ENCODE results near the gene FAM50A. TPM values are rescaled to one million over a fixed set of nuclear protein-coding genes. Genes with fewer than 3 reads are reported as not detected.

Gene FAM50A
- total and polyA plus RNA-seq, 2 of the 4 experiments (the other 2 are of a cell fraction): 46.4 to 119 TPM

DNA sequence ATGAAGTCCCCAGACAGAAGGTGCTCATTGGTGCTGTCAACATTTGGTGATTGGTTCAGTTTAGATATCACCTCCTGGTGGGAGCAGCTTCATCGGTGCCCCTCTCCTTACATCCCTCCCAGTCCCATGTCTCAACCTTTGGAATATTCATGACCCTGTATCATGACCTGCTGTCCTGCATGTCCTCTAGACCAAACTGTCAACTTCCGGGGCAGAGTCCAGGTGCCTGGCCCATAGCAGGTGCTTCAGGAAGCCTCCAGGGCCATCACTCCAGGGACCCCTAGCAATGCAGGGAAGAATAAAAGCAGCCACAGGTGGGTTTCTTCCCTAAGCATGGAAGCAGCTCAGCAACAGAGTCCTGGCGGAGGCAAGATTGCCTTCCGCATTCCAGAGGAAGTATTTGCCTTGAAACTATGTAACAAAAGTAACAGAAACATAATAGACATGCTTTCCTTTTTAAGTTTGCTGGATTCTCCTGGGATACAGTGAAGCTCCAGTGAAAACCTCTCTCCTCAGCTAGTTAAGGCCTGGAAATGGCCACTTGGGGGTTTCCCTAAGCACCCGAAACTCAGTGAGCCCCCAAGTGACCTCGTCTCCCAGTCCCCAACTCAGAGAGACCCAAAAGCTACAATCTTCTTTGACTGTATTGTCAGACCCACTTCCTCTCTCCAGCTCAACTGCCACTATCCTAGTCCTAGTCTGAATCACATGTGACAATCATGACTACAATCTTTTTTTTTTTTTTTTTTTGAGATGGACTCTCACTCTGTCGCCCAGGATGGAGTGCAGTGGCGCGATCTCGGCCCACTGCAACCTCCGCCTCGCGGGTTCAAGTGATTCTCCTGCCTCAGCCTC is 16.8 kb upstream of the FAM50A start:
- H3K23ac ChIP-seq (ENCODE audit: low read depth, low read length): no peak overlapping the region
- intact Hi-C loops (cut with micrococcal nuclease): no loop called here
- 67% methylated on average over 1 of the region's 13 CpGs; no CpG with 5 or more reads in 1 of the 2 experiments for WGBS, 2 experiments (ENCODE audit: extremely low coverage in 2 of 2, insufficient read length in 1 of 2)
- peaks cover 3% of the 10 kb centered on the region; the same call in 1 of the 2 replicates for H3K9me1 ChIP-seq (ENCODE audit: insufficient read depth, low read length)
- no peak overlapping the region for H2BK5ac ChIP-seq (ENCODE audit: low read depth, low read length, poor library complexity, severe bottlenecking)
- peak overlapping the region; percentile 7 for H2AK9ac ChIP-seq (replicated peaks; ENCODE audit: low read depth, low read length, poor library complexity)
- no peak overlapping the region for H2AK5ac ChIP-seq (ENCODE audit: low read depth, low read length)
- no peak overlapping the region for H3K4me2 ChIP-seq (ENCODE audit: low read depth, low read length)
- ATAC-seq (ENCODE audit: low read depth) (no peak), DNase-seq (no peak)
- no peak overlapping the region for H2BK20ac ChIP-seq (ENCODE audit: low read depth, low read length)
- H3K9me3 ChIP-seq (ENCODE audit: control insufficient read depth, insufficient read depth, low read length): no peaks in the 10 kb centered on the region
- in situ Hi-C loops (cut with MboI; ENCODE audit: low sequenced_read_pairs): no loop called here
- peaks cover 7% of the 10 kb centered on the region for H4K20me1 ChIP-seq (ENCODE audit: insufficient read depth, low read length)
- H4K5ac ChIP-seq (ENCODE audit: low read depth, low read length): no peak overlapping the region
- H4K91ac ChIP-seq (ENCODE audit: insufficient read depth, low read depth, low read length): no peak overlapping the region
- TF ChIP-seq, protein P1, sequence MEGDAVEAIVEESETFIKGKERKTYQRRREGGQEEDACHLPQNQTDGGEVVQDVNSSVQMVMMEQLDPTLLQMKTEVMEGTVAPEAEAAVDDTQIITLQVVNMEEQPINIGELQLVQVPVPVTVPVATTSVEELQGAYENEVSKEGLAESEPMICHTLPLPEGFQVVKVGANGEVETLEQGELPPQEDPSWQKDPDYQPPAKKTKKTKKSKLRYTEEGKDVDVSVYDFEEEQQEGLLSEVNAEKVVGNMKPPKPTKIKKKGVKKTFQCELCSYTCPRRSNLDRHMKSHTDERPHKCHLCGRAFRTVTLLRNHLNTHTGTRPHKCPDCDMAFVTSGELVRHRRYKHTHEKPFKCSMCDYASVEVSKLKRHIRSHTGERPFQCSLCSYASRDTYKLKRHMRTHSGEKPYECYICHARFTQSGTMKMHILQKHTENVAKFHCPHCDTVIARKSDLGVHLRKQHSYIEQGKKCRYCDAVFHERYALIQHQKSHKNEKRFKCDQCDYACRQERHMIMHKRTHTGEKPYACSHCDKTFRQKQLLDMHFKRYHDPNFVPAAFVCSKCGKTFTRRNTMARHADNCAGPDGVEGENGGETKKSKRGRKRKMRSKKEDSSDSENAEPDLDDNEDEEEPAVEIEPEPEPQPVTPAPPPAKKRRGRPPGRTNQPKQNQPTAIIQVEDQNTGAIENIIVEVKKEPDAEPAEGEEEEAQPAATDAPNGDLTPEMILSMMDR (conservative IDR thresholded peaks at IDR 0.05; ENCODE audit: low read depth, low read length): no peak
- no peak for TF ChIP-seq RCOR1 (IDR thresholded peaks at IDR 0.05; ENCODE audit: insufficient replicate concordance, low read length)
- TF ChIP-seq CHD1 (IDR thresholded peaks at IDR 0.05; ENCODE audit: low read depth, low read length): no peak
- TF ChIP-seq MAZ (IDR thresholded peaks at IDR 0.05; ENCODE audit: borderline replicate concordance, low read depth, low read length): no peak
- no peak for TF ChIP-seq CEBPB (IDR thresholded peaks at IDR 0.05; ENCODE audit: low read depth, low read length)
- no peak for TF ChIP-seq NFE2L2 (IDR thresholded peaks at IDR 0.05; ENCODE audit: low read depth, low read length)
- TF ChIP-seq, protein P2, sequence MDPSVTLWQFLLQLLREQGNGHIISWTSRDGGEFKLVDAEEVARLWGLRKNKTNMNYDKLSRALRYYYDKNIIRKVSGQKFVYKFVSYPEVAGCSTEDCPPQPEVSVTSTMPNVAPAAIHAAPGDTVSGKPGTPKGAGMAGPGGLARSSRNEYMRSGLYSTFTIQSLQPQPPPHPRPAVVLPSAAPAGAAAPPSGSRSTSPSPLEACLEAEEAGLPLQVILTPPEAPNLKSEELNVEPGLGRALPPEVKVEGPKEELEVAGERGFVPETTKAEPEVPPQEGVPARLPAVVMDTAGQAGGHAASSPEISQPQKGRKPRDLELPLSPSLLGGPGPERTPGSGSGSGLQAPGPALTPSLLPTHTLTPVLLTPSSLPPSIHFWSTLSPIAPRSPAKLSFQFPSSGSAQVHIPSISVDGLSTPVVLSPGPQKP (IDR thresholded peaks at IDR 0.05; ENCODE audit: borderline replicate concordance, low read depth, low read length): no peak
- no peak overlapping the region for H3K27ac ChIP-seq (ENCODE audit: insufficient read depth, low read length)
- ChIA-PET POLR2A (ENCODE audit: unreplicated experiment) (interaction anchor here (0.6 kb wide), 1 partner anchor 452 kb away, joined by 11 read pairs; no protein-coding TSS in a partner anchor), CTCF (interaction anchor here (0.6 kb wide), 1 partner anchor 63 kb away, joined by 4 read pairs; the partner anchor contains the start of gene SLC10A3)
- H3K14ac ChIP-seq (replicated peaks; ENCODE audit: low read depth, low read length): no peak overlapping the region
- no peak overlapping the region for H4K8ac ChIP-seq (ENCODE audit: low read depth in 2 of 2, low read length in 2 of 2)
- no TSS peak for BruUV-seq (replicated peaks)
- H2BK15ac ChIP-seq (ENCODE audit: low read depth, low read length): no peak overlapping the region
- H3K4ac ChIP-seq (ENCODE audit: low read depth, low read length): no peak overlapping the region
- peaks cover 6% of the 10 kb centered on the region; the same call in 1 of the 2 replicates for H3K36me3 ChIP-seq (ENCODE audit: control insufficient read depth, insufficient read depth, low read length)
- H3K4me1 ChIP-seq (ENCODE audit: control insufficient read depth, insufficient read depth, low read length): peaks cover 2% of the 10 kb centered on the region; the same call in 1 of the 2 replicates
- H3K9ac ChIP-seq (ENCODE audit: low read depth, low read length): no peak overlapping the region
- no peaks in the 10 kb centered on the region for H3K27me3 ChIP-seq (ENCODE audit: control insufficient read depth, insufficient read depth, low read length)
- H3K79me1 ChIP-seq (ENCODE audit: low read depth in 1 of 2, low read length in 2 of 2): peaks cover 7 to 22% of the 10 kb centered on the region in 2 experiments
- H3K4me3 ChIP-seq (ENCODE audit: insufficient read depth, low read depth, low read length): no peak overlapping the region
- H2BK120ac ChIP-seq (ENCODE audit: low read depth, low read length): no peak overlapping the region
- no peak overlapping the region for H2AFZ ChIP-seq (replicated peaks; ENCODE audit: low read length, poor library complexity)
- dilution Hi-C loops (cut with HindIII; ENCODE audit: low sequenced_read_pairs, unreplicated experiment): no loop called here
- no peak overlapping the region for H3K56ac ChIP-seq (ENCODE audit: extremely low read depth, insufficient read depth, low read length)
- H3K18ac ChIP-seq (ENCODE audit: low read depth, low read length): no peak overlapping the region
